HepG2 (cell line): ENCODE measurements around the gene ZNF189. TPM values are rescaled to one million over a fixed set of nuclear protein-coding genes. Genes with fewer than 3 reads are reported as not detected.
A peak's percentile ranks its signal among the peaks of the same experiment; 100 is the strongest.

Experiments
- BCL6 ChIP-seq: IDR thresholded peaks from 2 replicates; pipeline ENCODE4 v1.6.1; 2016; ENCODE audit warnings: missing genetic modification reagents, missing compliant biosample characterization
- BORCS8-MEF2B ChIP-seq: sonication (generic); formaldehyde crosslinking; IDR thresholded peaks from 2 replicates; pipeline ENCODE4 v1.8.0; 2022; ENCODE audit warnings: mild to moderate bottlenecking, missing genetic modification reagents
- CHD2 ChIP-seq: IDR thresholded peaks from 2 replicates; pipeline ENCODE4 v1.6.1; 2011; ENCODE audit warnings: low read depth, low read length, improper control_type of control experiment
- CREM ChIP-seq, 2 experiments: sonication (generic) in 1 of 2; formaldehyde crosslinking in 1 of 2; IDR thresholded peaks; 2 replicates each; pipeline versions ENCODE4 v1.4.0 to v1.6.1; 2016 to 2020; ENCODE audit warnings: antibody characterized with exemption in 1 of 2, mild to moderate bottlenecking in 1 of 2, missing genetic modification reagents in 1 of 2
- DR1 ChIP-seq: sonication (generic); formaldehyde crosslinking; IDR thresholded peaks from 2 replicates; pipeline ENCODE4 v1.8.0; 2021; ENCODE audit warnings: mild to moderate bottlenecking, missing genetic modification reagents, inconsistent platforms
- NFIB ChIP-seq: sonication (generic); formaldehyde crosslinking; IDR thresholded peaks from 2 replicates; pipeline ENCODE4 v1.9.0; 2021; ENCODE audit warnings: missing genetic modification reagents, mild to moderate bottlenecking, borderline replicate concordance
- TCF12 ChIP-seq, 2 experiments: fragments of 450-650 bp in 1 of 2; sonication (generic) in 1 of 2; formaldehyde crosslinking in 1 of 2; IDR thresholded peaks; 2 replicates each; pipeline versions ENCODE4 v1.6.1 to v1.8.0; 2017 to 2022; ENCODE audit warnings: antibody characterized with exemption in 1 of 2, mild to moderate bottlenecking in 1 of 2, missing genetic modification reagents in 1 of 2, moderate library complexity in 1 of 2
- TEAD3 ChIP-seq: optimal IDR thresholded peaks from 2 replicates; pipeline ENCODE3; 2016; ENCODE audit warnings: borderline replicate concordance
- ZBTB21 ChIP-seq: sonication (generic); formaldehyde crosslinking; IDR thresholded peaks from 2 replicates; pipeline ENCODE4 v1.4.0; 2020; ENCODE audit warnings: missing genetic modification reagents
- ZNF572 ChIP-seq: sonication (generic); formaldehyde crosslinking; IDR thresholded peaks from 2 replicates; pipeline ENCODE4 v1.5.1; 2020; ENCODE audit warnings: mild to moderate bottlenecking, missing genetic modification reagents
- ZNF747 ChIP-seq: sonication (generic); formaldehyde crosslinking; IDR thresholded peaks from 2 replicates; pipeline ENCODE4 v1.8.1; 2023; ENCODE audit warnings: missing genetic modification reagents, mild to moderate bottlenecking, borderline replicate concordance
- ZNF781 ChIP-seq: sonication (generic); formaldehyde crosslinking; IDR thresholded peaks from 2 replicates; pipeline ENCODE4 v1.5.1; 2020; ENCODE audit warnings: borderline replicate concordance, mild to moderate bottlenecking, missing genetic modification reagents; ENCODE audit errors: not compliant biosample characterization
- ZNF891 ChIP-seq: sonication (generic); formaldehyde crosslinking; IDR thresholded peaks from 2 replicates; pipeline ENCODE4 v1.5.0; 2020; ENCODE audit warnings: mild to moderate bottlenecking, missing genetic modification reagents
- polyA plus RNA-seq, 8 experiments: library from polyadenylated mRNA; depleted of rRNA in 3 of 8; stranded (reverse) in 7 of 8; unstranded in 1 of 8; fragments of >200 nt; fragmentation: Illumina TruSeq in 4 of 8; extraction: Trizol in 4 of 8; gene quantifications; 2 replicates each; pipeline versions ENCODE4 v1.2.1 to v1.2.3, GENCODE V29; 2011 to 2016; ENCODE audit warnings: low read depth in 4 of 8, missing spikeins in 1 of 8, mixed read lengths in 1 of 8; ENCODE audit not compliant: insufficient read depth in 1 of 8
- total RNA-seq, 5 experiments: library from RNA; depleted of rRNA; stranded (reverse); fragments of >200 nt; fragmentation: Illumina TruSeq; extraction: Trizol; gene quantifications; 2 replicates each; pipeline ENCODE4 v1.2.3, GENCODE V29; 2016; ENCODE audit warnings: low read depth in 1 of 5
- TF ChIP-seq, protein P1 (sequence below): sonication (generic); formaldehyde crosslinking; IDR thresholded peaks from 2 replicates; pipeline ENCODE4 v1.9.0; 2021; ENCODE audit warnings: missing genetic modification reagents, mild to moderate bottlenecking, borderline replicate concordance
- TF ChIP-seq, protein P2 (sequence below): sonication (generic); formaldehyde crosslinking; IDR thresholded peaks from 2 replicates; pipeline ENCODE4 v1.8.0; 2022; ENCODE audit warnings: missing genetic modification reagents, low read depth, mild to moderate bottlenecking, borderline replicate concordance
- TF ChIP-seq, protein P3 (sequence below): sonication (generic); formaldehyde crosslinking; IDR thresholded peaks from 2 replicates; pipeline ENCODE4 v1.4.0; 2020; ENCODE audit warnings: missing genetic modification reagents

The ZNF189 gene
- total and polyA plus RNA-seq, 2 of the 13 experiments (the other 11 are each of a cell fraction or from before 2014, with no cell fraction given), result 8.4 to 50.0 TPM

DNA sequence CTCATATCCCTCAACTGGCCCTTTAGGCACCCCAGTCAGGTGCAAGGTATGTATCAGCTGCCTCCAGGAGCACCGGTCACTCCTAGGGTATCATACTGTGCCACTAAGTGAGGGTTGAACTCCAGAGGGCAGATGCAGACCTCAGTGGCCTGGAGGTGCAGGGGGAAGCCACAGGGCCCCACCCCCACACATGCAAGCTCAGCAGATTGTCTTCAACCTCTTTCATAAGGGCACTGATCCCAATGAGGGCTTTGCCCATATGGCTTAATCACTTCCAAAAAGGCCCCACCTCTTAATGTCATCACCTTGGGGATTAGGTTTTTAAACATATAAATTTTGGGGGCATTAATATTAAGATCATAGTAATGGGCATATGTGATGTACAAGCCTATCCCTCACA lies 42.0 kb upstream of the ZNF189 start (continued):
- TF ChIP-seq DR1 (CRISPR knock-in tag) (no peak), TCF12 (IDR thresholded peaks at IDR 0.05) (no peak), TCF12 (CRISPR knock-in tag; IDR thresholded peaks at IDR 0.05) (no peak), ZNF572 (CRISPR knock-in tag) (no peak), BORCS8-MEF2B (CRISPR knock-in tag) (no peak), ZNF781 (CRISPR knock-in tag) (no peak), NFIB (CRISPR knock-in tag) (no peak), ZNF747 (CRISPR knock-in tag) (no peak), CREM (IDR thresholded peaks at IDR 0.05) (no peak), CREM (CRISPR knock-in tag; IDR thresholded peaks at IDR 0.05) (no peak), BCL6 (CRISPR knock-in tag) (no peak), ZNF891 (CRISPR knock-in tag) (0 out of 2 replicates have a peak, but pooled peaks have one; percentile 35), ZBTB21 (CRISPR knock-in tag) (no peak), TEAD3 (CRISPR knock-in tag) (peak; percentile 40), CHD2 (no peak)
- TF ChIP-seq, protein P1, sequence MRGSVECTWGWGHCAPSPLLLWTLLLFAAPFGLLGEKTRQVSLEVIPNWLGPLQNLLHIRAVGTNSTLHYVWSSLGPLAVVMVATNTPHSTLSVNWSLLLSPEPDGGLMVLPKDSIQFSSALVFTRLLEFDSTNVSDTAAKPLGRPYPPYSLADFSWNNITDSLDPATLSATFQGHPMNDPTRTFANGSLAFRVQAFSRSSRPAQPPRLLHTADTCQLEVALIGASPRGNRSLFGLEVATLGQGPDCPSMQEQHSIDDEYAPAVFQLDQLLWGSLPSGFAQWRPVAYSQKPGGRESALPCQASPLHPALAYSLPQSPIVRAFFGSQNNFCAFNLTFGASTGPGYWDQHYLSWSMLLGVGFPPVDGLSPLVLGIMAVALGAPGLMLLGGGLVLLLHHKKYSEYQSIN (CRISPR knock-in tag), result no peak
- TF ChIP-seq, protein P2, sequence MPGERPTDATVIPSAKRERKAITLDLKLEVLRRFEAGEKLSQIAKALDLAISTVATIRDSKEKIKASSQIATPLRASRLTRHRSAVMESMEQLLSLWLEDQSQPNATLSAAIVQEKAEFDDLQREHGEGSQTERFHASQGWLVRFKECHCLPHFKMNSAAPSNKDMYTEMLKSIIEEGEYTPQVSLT (CRISPR knock-in tag), result no peak
- TF ChIP-seq, protein P3, sequence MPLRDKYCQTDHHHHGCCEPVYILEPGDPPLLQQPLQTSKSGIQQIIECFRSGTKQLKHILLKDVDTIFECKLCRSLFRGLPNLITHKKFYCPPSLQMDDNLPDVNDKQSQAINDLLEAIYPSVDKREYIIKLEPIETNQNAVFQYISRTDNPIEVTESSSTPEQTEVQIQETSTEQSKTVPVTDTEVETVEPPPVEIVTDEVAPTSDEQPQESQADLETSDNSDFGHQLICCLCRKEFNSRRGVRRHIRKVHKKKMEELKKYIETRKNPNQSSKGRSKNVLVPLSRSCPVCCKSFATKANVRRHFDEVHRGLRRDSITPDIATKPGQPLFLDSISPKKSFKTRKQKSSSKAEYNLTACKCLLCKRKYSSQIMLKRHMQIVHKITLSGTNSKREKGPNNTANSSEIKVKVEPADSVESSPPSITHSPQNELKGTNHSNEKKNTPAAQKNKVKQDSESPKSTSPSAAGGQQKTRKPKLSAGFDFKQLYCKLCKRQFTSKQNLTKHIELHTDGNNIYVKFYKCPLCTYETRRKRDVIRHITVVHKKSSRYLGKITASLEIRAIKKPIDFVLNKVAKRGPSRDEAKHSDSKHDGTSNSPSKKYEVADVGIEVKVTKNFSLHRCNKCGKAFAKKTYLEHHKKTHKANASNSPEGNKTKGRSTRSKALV (CRISPR knock-in tag), result no peak
